ENCODE results near the gene SYPL1.

SYPL1 gene

GRCh38 chr7:106045586-106045985 is 66.5 kb downstream of the SYPL1 start (continued):
- TF ChIP-seq ZNF280C (tag by site-specific recombination; IDR thresholded peaks at IDR 0.05) = no peak
- TF ChIP-seq HOXD13 (CRISPR knock-in tag; IDR thresholded peaks at IDR 0.05; ENCODE audit: borderline replicate concordance) = no peak
- no peak for TF ChIP-seq EGR2 (tag by site-specific recombination; IDR thresholded peaks at IDR 0.05; ENCODE audit: low read depth)
- no peak for TF ChIP-seq ZNF175 (tag by site-specific recombination; IDR thresholded peaks at IDR 0.05)
- TF ChIP-seq ZBTB17 (tag by site-specific recombination; IDR thresholded peaks at IDR 0.05) = no peak
- TF ChIP-seq ZNF510 (tag by site-specific recombination; IDR thresholded peaks at IDR 0.05; ENCODE audit: insufficient replicate concordance) = no peak
- no peak for TF ChIP-seq ZNF133 (tag by site-specific recombination; IDR thresholded peaks at IDR 0.05)
- TF ChIP-seq KLF8 (tag by site-specific recombination; IDR thresholded peaks at IDR 0.05) = no peak

- CTCF ChIA-PET = interaction anchor here (0.6 to 5.6 kb wide), 10 partner anchors 12 to 393 kb away, joined by 3 to 63 read pairs (median 4); no protein-coding TSS in a partner anchor
- Histone ChIP-seq H3K36me3 (ENCODE audit: control insufficient read depth in 2 of 2, insufficient read depth in 1 of 2, low read length in 2 of 2) (no peaks in the 10 kb centered on the region), H3K27ac (ENCODE audit: extremely low read depth, low read depth, low read length) (no peak overlapping the region), H3K4me1 (ENCODE audit: control insufficient read depth, insufficient read depth, low read length) (peaks cover 5% of the 10 kb centered on the region; the same call in 1 of the 2 replicates), H3K9me3 (ENCODE audit: control insufficient read depth, insufficient read depth, low read depth, low read length) (no peaks in the 10 kb centered on the region), H3K4me3 (ENCODE audit: low read depth, low read length) (no peak overlapping the region)
- TF ChIP-seq ZEB2 (tag by site-specific recombination; IDR thresholded peaks at IDR 0.05) (no peak), ZNF580 (tag by site-specific recombination; IDR thresholded peaks at IDR 0.05) (no peak), ZNF133 (tag by site-specific recombination; IDR thresholded peaks at IDR 0.05) (no peak), ZNF221 (tag by site-specific recombination; IDR thresholded peaks at IDR 0.05; ENCODE audit: borderline replicate concordance) (no peak), ZFP69B (tag by site-specific recombination; IDR thresholded peaks at IDR 0.05) (no peak), ZNF214 (tag by site-specific recombination; IDR thresholded peaks at IDR 0.05; ENCODE audit: borderline replicate concordance) (no peak), ZNF157 (tag by site-specific recombination; IDR thresholded peaks at IDR 0.05) (no peak), ZNF184 (tag by site-specific recombination; IDR thresholded peaks at IDR 0.05) (no peak), TSHZ1 (tag by site-specific recombination; IDR thresholded peaks at IDR 0.05; ENCODE audit: borderline replicate concordance) (no peak), ZNF280C (tag by site-specific recombination; IDR thresholded peaks at IDR 0.05) (no peak), ZNF707 (tag by site-specific recombination; IDR thresholded peaks at IDR 0.05) (no peak), ZNF24 (tag by site-specific recombination; IDR thresholded peaks at IDR 0.05) (no peak), ZNF645 (tag by site-specific recombination; IDR thresholded peaks at IDR 0.05) (no peak), ZNF239 (tag by site-specific recombination; IDR thresholded peaks at IDR 0.05) (no peak), ZSCAN5A (tag by site-specific recombination; IDR thresholded peaks at IDR 0.05) (no peak)
- POLR2A ChIA-PET = no interaction called here
These were observed 67.0 kb downstream of the SYPL1 start for GRCh38 chr7:106045139-106045538.

All from HEK293 (cell line).